GM10248 (cell line): ENCODE results near the gene TBX15.

Experiments used
- CTCF ChIA-PET: fragments of 300-600 bp; sonication (Branson Sonifier 250); formaldehyde crosslinking; extraction: SDS; loops from one replicate; lab custom pipeline; 2021; ENCODE audit warnings: antibody characterized with exemption; lab: Yijun Ruan, JAX
- POLR2A ChIA-PET: fragments of 350-650 bp; sonication (Branson Sonifier 250); formaldehyde crosslinking; extraction: SDS; loops from one replicate; lab custom pipeline; 2020; ENCODE audit warnings: antibody characterized with exemption; lab: Yijun Ruan, JAX
- DNase-seq: peaks from one replicate; pipeline ENCODE4 v3.0.0; 2012; ENCODE audit errors: extremely low spot score
- CTCF ChIP-seq: IDR thresholded peaks from 2 replicates; pipeline ENCODE4 v1.5.1; 2012; ENCODE audit warnings: mild to moderate bottlenecking, low read depth; ENCODE audit errors: extremely low read depth, missing control alignments, control extremely low read depth

Gene TBX15

DNA sequence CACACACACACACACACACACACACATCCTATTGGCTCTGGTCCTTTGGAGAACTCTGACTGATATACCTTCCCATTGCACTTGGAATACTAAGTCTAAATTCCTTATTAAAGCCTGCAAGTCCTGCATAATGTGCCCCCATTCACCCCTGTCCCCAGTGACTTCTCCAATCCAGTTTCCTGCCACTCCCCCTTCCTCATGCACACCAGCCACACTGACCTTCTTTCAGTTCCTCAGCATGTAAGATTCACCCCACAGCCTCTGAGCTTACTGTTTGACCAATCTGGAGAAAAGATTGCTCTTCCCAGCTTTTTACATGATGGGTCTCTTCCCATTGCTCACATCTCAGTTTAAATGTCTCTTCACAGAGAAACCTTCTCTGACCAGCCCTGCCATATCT lies 146.6 kb downstream of the TBX15 start:
- no peak for TF ChIP-seq CTCF
- CTCF ChIA-PET = no interaction called here
- no peak for DNase-seq
- POLR2A ChIA-PET = no interaction called here
